Heart left ventricle (tissue), 13 donors: ENCODE results near the gene DNAI2.

Experiments
- CTCF ChIP-seq, 12 donors: fragments of 200-600 bp; sonication (generic) in 4 of 12; IDR thresholded peaks; one replicate each; pipeline versions ENCODE4 v1.5.0 to v1.8.0; 2018 to 2022; ENCODE audit warnings: antibody characterized with exemption in 12 of 12, mild to moderate bottlenecking in 5 of 12
- POLR2A ChIP-seq, 2 donors: fragments of 450-650 bp; IDR thresholded peaks; one replicate each; pipeline ENCODE4 v1.6.1; 2017; ENCODE audit warnings: antibody characterized with exemption in 2 of 2, mild to moderate bottlenecking in 2 of 2, moderate library complexity in 2 of 2
- donor health status: ischemic (EF 13 %, LVEDD 7.1; RV severe dilation, severe dysfunction).
- donor health status: DM: no; HTN: yes; CAD: no.
- donor health status: DM: no; HTN: no; CAD: no.
- donor health status: ischemic (EF 25% LVEDD 6.9; RV normal size, moderate dysfunction).
- donor health status: ischemic (EF 25% LVEDD 5.7; RV mildly dilated, moderate dysfunction).
- donor health status: ischemic (EF 35%, LVEDD 5.7; RV mildly dilated, moderate dysfunction).
- donor health status: nonischemic (EF 11% LVEDD 7.7; RV severe dilation, severe dysfunction).
- donor health status: DM: yes; HTN: yes; CAD: no.
- donor health status: PGD.
- donor health status: ischemic (EF 29% LVEDD 5.4; RV normal size, mild dysfunction).
- donor health status: nonischemic (EF 23%, LVEDD 6.1; RV moderate dilation, normal function).

GRCh38 chr17:74326506-74326905, 52.5 kb downstream of the DNAI2 start:
- TF ChIP-seq CTCF (IDR thresholded peaks at IDR 0.05): no peak
- TF ChIP-seq POLR2A (IDR thresholded peaks at IDR 0.05): no peak
